ENCODE data around the gene SRSF10. TPM values are rescaled to one million over a fixed set of nuclear protein-coding genes. Genes with fewer than 3 reads are reported as not detected.

The SRSF10 gene
- total and polyA plus RNA-seq, 2 donors (not counting 1 experiment from before 2014, with no cell fraction given) = 93.5 to 113 TPM

GRCh38 chr1:23953020-23953419 lies 27.1 kb downstream of the SRSF10 start:
- no peaks in the 10 kb centered on the region for H4K20me1 ChIP-seq (ENCODE audit: control insufficient read depth, extremely low read depth, insufficient read depth, low read length)
- no peak for DNase-seq (ENCODE audit: low read depth in 2 of 2)
- H2AFZ ChIP-seq (ENCODE audit: low read length) = no peak overlapping the region
- no peak overlapping the region for H3K4me3 ChIP-seq (replicated peaks in 1 of 4; ENCODE audit: control extremely low read depth in 1 of 4, insufficient read depth in 1 of 4, low read depth in 3 of 4, low read length in 4 of 4)
- no peak overlapping the region for H3K27ac ChIP-seq (ENCODE audit: insufficient read depth, low read length)
- H3K9me3 ChIP-seq (ENCODE audit: control insufficient read depth, insufficient read depth, low read depth, low read length) = no peaks in the 10 kb centered on the region
- H3K4me2 ChIP-seq (ENCODE audit: extremely low read depth, insufficient read depth, low read length) = no peak overlapping the region
- no peaks in the 10 kb centered on the region for H3K36me3 ChIP-seq (ENCODE audit: control insufficient read depth, insufficient read depth, low read length)
- H3K9ac ChIP-seq (ENCODE audit: insufficient read depth, low read length) = no peak overlapping the region
- H3K4me1 ChIP-seq (ENCODE audit: control insufficient read depth, extremely low read depth, insufficient read depth, low read length) = peaks cover 6% of the 10 kb centered on the region
- H3K27me3 ChIP-seq (ENCODE audit: control insufficient read depth, insufficient read depth, low read length) = no peaks in the 10 kb centered on the region
- H3K79me2 ChIP-seq (ENCODE audit: control insufficient read depth, insufficient read depth, low read length) = no peaks in the 10 kb centered on the region
- TF ChIP-seq EZH2 (IDR thresholded peaks at IDR 0.05; ENCODE audit: low read length, missing control alignments) (no peak), CTCF (conservative IDR thresholded peaks at IDR 0.05 in 1 of 2, IDR thresholded peaks at IDR 0.05 in 1 of 2; ENCODE audit: low read depth in 1 of 2, low read length in 2 of 2) (no peak)

GRCh38 chr1:23947366-23947765 lies 32.8 kb downstream of the SRSF10 start:
- no peak overlapping the region for H3K27ac ChIP-seq (ENCODE audit: insufficient read depth, low read length)
- H3K36me3 ChIP-seq (ENCODE audit: control insufficient read depth, insufficient read depth, low read length) = no peaks in the 10 kb centered on the region
- no peaks in the 10 kb centered on the region for H3K79me2 ChIP-seq (ENCODE audit: control insufficient read depth, insufficient read depth, low read length)
- H3K4me2 ChIP-seq (ENCODE audit: extremely low read depth, insufficient read depth, low read length) = no peak overlapping the region
- peaks cover 6% of the 10 kb centered on the region for H3K27me3 ChIP-seq (ENCODE audit: control insufficient read depth, insufficient read depth, low read length)
- no peaks in the 10 kb centered on the region for H4K20me1 ChIP-seq (ENCODE audit: control insufficient read depth, extremely low read depth, insufficient read depth, low read length)
- H3K4me3 ChIP-seq (replicated peaks in 1 of 4; ENCODE audit: control extremely low read depth in 1 of 4, insufficient read depth in 1 of 4, low read depth in 3 of 4, low read length in 4 of 4) = no peak overlapping the region
- H2AFZ ChIP-seq (ENCODE audit: low read length) = no peak overlapping the region
- no peak for DNase-seq (ENCODE audit: low read depth in 2 of 2)
- no peak for TF ChIP-seq EZH2 (IDR thresholded peaks at IDR 0.05; ENCODE audit: low read length, missing control alignments)
- no peak for TF ChIP-seq CTCF (conservative IDR thresholded peaks at IDR 0.05 in 1 of 2, IDR thresholded peaks at IDR 0.05 in 1 of 2; ENCODE audit: low read depth in 1 of 2, low read length in 2 of 2)
- H3K9ac ChIP-seq (ENCODE audit: insufficient read depth, low read length) = no peak overlapping the region
- peaks cover 2% of the 10 kb centered on the region for H3K4me1 ChIP-seq (ENCODE audit: control insufficient read depth, extremely low read depth, insufficient read depth, low read length)
- no peaks in the 10 kb centered on the region for H3K9me3 ChIP-seq (ENCODE audit: control insufficient read depth, insufficient read depth, low read depth, low read length)

- no peak for DNase-seq (ENCODE audit: low read depth in 2 of 2)
- Histone ChIP-seq H3K36me3 (ENCODE audit: control insufficient read depth, insufficient read depth, low read length) (no peaks in the 10 kb centered on the region), H3K27me3 (ENCODE audit: control insufficient read depth, insufficient read depth, low read length) (peaks cover 2% of the 10 kb centered on the region), H2AFZ (ENCODE audit: low read length) (no peak overlapping the region), H3K79me2 (ENCODE audit: control insufficient read depth, insufficient read depth, low read length) (no peaks in the 10 kb centered on the region), H3K4me2 (ENCODE audit: extremely low read depth, insufficient read depth, low read length) (no peak overlapping the region), H4K20me1 (ENCODE audit: control insufficient read depth, extremely low read depth, insufficient read depth, low read length) (no peaks in the 10 kb centered on the region), H3K9me3 (ENCODE audit: control insufficient read depth, insufficient read depth, low read depth, low read length) (no peaks in the 10 kb centered on the region), H3K9ac (ENCODE audit: insufficient read depth, low read length) (no peak overlapping the region), H3K4me1 (ENCODE audit: control insufficient read depth, extremely low read depth, insufficient read depth, low read length) (no peaks in the 10 kb centered on the region), H3K4me3 (replicated peaks in 1 of 4; ENCODE audit: control extremely low read depth in 1 of 4, insufficient read depth in 1 of 4, low read depth in 3 of 4, low read length in 4 of 4) (no peak overlapping the region), H3K27ac (ENCODE audit: insufficient read depth, low read length) (no peak overlapping the region)
- no peak for TF ChIP-seq CTCF (conservative IDR thresholded peaks at IDR 0.05 in 1 of 2, IDR thresholded peaks at IDR 0.05 in 1 of 2; ENCODE audit: low read depth in 1 of 2, low read length in 2 of 2)
- TF ChIP-seq EZH2 (IDR thresholded peaks at IDR 0.05; ENCODE audit: low read length, missing control alignments) = no peak
These were observed 43.5 kb downstream of the SRSF10 start for GRCh38 chr1:23936481-23937176.

Data from fibroblast of lung (primary cell).